GM18867 (cell line): ENCODE data around the gene OTUD3.

Experiments used
- ATAC-seq: cut with Tn5 transposase; IDR thresholded peaks from one replicate; pipeline ENCODE4 v1.9.1; 2021; ENCODE audit warnings: mild to moderate bottlenecking, moderate library complexity; ENCODE audit not compliant: unreplicated experiment

The OTUD3 gene

GRCh38 chr1:19945914-19946313, 63.7 kb downstream of the OTUD3 start:
- ATAC-seq, result no peak

- no peak for ATAC-seq
Measured at GRCh38 chr1:19946331-19946751, 64.1 kb downstream of the OTUD3 start.

- ATAC-seq, result no peak
Measured at GRCh38 chr1:19946971-19947370, 64.8 kb downstream of the OTUD3 start.

GRCh38 chr1:19949016-19949415, 66.8 kb downstream of the OTUD3 start:
- no peak for ATAC-seq

GRCh38 chr1:19954059-19954458, 71.9 kb downstream of the OTUD3 start:
- ATAC-seq, result no peak

GRCh38 chr1:19955534-19956170, 73.5 kb downstream of the OTUD3 start:
- no peak for ATAC-seq

- ATAC-seq, result no peak
Measured at GRCh38 chr1:19957779-19958178, 75.6 kb downstream of the OTUD3 start.

GRCh38 chr1:19960591-19960990, 78.4 kb downstream of the OTUD3 start:
- no peak for ATAC-seq
